Measurements from ENCODE around the gene CCSER2.

DNA sequence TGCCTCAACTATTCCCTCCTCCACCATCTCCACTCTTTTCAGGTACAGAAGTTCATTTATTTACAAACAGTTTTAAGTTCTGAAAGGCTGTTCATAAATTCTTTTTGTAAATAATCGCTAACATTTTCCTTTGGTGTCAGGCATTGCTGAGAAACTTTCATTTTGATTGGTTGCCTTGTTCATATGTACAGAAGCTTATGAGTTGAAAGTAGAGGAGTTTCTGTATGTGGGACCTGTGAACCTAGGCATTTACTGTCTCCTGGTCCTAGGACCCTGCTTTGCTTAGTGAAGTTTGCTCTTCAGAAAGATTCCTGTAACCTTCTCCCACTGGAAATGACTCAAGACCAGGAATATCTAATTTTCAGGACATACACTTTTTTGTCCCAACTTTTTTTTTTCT, 30.4 kb downstream of the CCSER2 start:
- TF ChIP-seq, protein P1, sequence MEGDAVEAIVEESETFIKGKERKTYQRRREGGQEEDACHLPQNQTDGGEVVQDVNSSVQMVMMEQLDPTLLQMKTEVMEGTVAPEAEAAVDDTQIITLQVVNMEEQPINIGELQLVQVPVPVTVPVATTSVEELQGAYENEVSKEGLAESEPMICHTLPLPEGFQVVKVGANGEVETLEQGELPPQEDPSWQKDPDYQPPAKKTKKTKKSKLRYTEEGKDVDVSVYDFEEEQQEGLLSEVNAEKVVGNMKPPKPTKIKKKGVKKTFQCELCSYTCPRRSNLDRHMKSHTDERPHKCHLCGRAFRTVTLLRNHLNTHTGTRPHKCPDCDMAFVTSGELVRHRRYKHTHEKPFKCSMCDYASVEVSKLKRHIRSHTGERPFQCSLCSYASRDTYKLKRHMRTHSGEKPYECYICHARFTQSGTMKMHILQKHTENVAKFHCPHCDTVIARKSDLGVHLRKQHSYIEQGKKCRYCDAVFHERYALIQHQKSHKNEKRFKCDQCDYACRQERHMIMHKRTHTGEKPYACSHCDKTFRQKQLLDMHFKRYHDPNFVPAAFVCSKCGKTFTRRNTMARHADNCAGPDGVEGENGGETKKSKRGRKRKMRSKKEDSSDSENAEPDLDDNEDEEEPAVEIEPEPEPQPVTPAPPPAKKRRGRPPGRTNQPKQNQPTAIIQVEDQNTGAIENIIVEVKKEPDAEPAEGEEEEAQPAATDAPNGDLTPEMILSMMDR (IDR thresholded peaks at IDR 0.05): no peak
- TF ChIP-seq POLR2A (IDR thresholded peaks at IDR 0.05): no peak

Data from right lobe of liver (tissue), 4 donors.